Measurements from ENCODE around the gene CAD. TPM values are rescaled to one million over a fixed set of nuclear protein-coding genes. Genes with fewer than 3 reads are reported as not detected.

The CAD gene
- total RNA-seq, 6 donors from 2014 or later: 19.8 to 66.0 (median 33.5) TPM

DNA sequence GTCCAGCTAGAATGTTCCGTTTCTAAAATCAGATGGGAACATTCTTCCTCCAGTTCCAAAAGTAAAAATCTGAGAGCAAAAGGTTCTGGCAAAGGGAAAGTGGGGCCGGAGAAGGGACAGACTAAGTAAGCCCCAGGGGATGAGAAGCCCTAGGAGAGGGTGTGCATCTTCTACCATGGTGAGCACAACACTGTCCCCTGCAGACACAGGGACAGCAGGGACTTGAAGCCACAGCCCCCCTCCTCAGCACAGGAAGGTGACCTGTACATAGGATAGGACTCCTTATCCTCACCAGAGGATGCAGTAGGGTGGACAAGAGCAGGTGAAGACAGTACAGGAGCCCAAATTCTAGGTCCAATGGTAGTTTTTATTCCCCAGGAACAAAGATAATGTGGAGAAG, 17.9 kb upstream of the CAD start:
- 84 to 92% methylated on average over 2 of the region's 2 CpGs for WGBS, 2 donors
- TF ChIP-seq POLR2AphosphoS5 (IDR thresholded peaks at IDR 0.05): no peak
- no peak for TF ChIP-seq POLR2A (IDR thresholded peaks at IDR 0.05)
- no peak for TF ChIP-seq EP300 (IDR thresholded peaks at IDR 0.05)
- TF ChIP-seq CTCF (IDR thresholded peaks at IDR 0.05): no peak
- Histone ChIP-seq H3K9me3 (no peaks in the 10 kb centered on the region), H3K4me1 (no peaks in the 10 kb centered on the region), H3K27ac (no peak overlapping the region), H3K27me3 (no peaks in the 10 kb centered on the region), H3K4me3 (no peak overlapping the region), H3K36me3 (peaks cover 4 to 44% (median 30%) of the 10 kb centered on the region in 4 donors)
- DNase-seq: no peak
- ATAC-seq (ENCODE audit: low FRiP score in 2 of 2): peak in 1 of 2 donors; percentile 28

DNA sequence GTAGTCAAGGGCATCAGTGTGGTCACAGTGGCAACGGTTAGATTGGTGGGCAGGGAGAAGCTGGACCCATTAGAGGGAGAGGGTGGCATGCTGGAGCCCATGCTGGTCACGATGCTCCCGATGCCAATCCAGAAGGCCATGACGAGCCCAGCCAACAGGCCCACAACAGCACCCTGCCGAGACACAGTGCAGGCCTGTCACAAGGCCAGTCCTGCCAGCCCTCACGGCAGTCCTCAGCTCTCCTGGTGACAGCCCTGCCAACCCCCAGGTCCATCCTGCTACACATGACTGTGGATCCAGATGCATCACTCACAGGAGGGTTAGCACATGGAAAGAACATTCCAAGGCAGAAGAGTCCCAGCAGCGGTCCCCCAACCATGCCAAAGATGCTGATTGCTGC, 15.5 kb upstream of the CAD start:
- TF ChIP-seq EP300 (IDR thresholded peaks at IDR 0.05) (no peak), POLR2A (IDR thresholded peaks at IDR 0.05) (no peak), CTCF (IDR thresholded peaks at IDR 0.05) (no peak), POLR2AphosphoS5 (IDR thresholded peaks at IDR 0.05) (no peak)
- DNase-seq (peak in 1 of 2 donors; percentile 42), ATAC-seq (ENCODE audit: low FRiP score in 2 of 2) (no peak)
- no peak overlapping the region for H3K27ac ChIP-seq
- no peaks in the 10 kb centered on the region for H3K4me1 ChIP-seq
- no peaks in the 10 kb centered on the region for H3K9me3 ChIP-seq
- WGBS, 2 donors: 94 to 96% methylated on average over 7 of the region's 7 CpGs
- H3K36me3 ChIP-seq: peaks cover 4 to 67% (median 51%) of the 10 kb centered on the region in 4 donors
- H3K27me3 ChIP-seq: no peaks in the 10 kb centered on the region
- H3K4me3 ChIP-seq: no peak overlapping the region

DNA sequence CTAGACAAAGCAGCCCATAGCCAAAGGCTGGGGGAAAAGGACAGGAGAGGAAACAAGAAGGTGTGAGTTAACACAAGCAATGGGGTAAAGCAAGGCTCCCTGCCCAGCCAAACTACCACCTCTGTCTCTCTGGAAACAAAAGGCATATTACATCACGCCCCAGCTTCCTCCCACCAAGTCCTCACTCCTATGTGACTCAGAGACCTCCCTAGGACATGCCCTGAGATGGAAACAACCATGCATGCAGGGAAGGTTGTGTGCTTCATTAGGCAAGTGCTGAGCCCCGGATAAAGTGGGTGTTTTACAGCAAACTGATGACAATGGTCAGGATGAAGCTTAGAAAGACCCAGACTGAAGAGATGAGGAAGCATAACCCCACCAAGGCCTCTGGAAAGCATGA, 14.3 kb upstream of the CAD start:
- ATAC-seq (ENCODE audit: low FRiP score in 2 of 2): no peak
- H3K4me3 ChIP-seq: no peak overlapping the region
- DNase-seq: no peak
- WGBS, 2 donors: 78 to 89% methylated on average over 2 of the region's 2 CpGs
- no peak for TF ChIP-seq POLR2A (IDR thresholded peaks at IDR 0.05)
- no peak for TF ChIP-seq CTCF (IDR thresholded peaks at IDR 0.05)
- no peak for TF ChIP-seq POLR2AphosphoS5 (IDR thresholded peaks at IDR 0.05)
- no peak for TF ChIP-seq EP300 (IDR thresholded peaks at IDR 0.05)
- H3K9me3 ChIP-seq: no peaks in the 10 kb centered on the region
- no peak overlapping the region for H3K27ac ChIP-seq
- no peaks in the 10 kb centered on the region for H3K4me1 ChIP-seq
- peaks cover 4 to 79% (median 62%) of the 10 kb centered on the region in 4 donors for H3K36me3 ChIP-seq
- no peaks in the 10 kb centered on the region for H3K27me3 ChIP-seq

GRCh38 chr2:27203741-27204140, 13.4 kb upstream of the CAD start:
- Histone ChIP-seq H3K9me3 (no peaks in the 10 kb centered on the region), H3K4me3 (no peak overlapping the region), H3K4me1 (no peaks in the 10 kb centered on the region), H3K36me3 (peaks cover 4 to 88% (median 69%) of the 10 kb centered on the region in 4 donors), H3K27me3 (no peaks in the 10 kb centered on the region), H3K27ac (no peak overlapping the region)
- no peak for DNase-seq
- 92 to 93% methylated on average over 9 of the region's 9 CpGs for WGBS, 2 donors
- no peak for ATAC-seq (ENCODE audit: low FRiP score in 2 of 2)
- TF ChIP-seq EP300 (IDR thresholded peaks at IDR 0.05) (no peak), POLR2AphosphoS5 (IDR thresholded peaks at IDR 0.05) (no peak), POLR2A (IDR thresholded peaks at IDR 0.05) (no peak), CTCF (IDR thresholded peaks at IDR 0.05) (no peak)

- ATAC-seq (ENCODE audit: low FRiP score in 2 of 2): no peak
- Histone ChIP-seq H3K4me1 (no peaks in the 10 kb centered on the region), H3K9me3 (no peaks in the 10 kb centered on the region), H3K36me3 (peaks cover 4 to 89% (median 71%) of the 10 kb centered on the region in 4 donors), H3K27ac (no peak overlapping the region), H3K27me3 (no peaks in the 10 kb centered on the region), H3K4me3 (no peak overlapping the region)
- no peak for DNase-seq
- 90 to 92% methylated on average over 2 to 8 of the region's 8 CpGs for WGBS, 2 donors
- TF ChIP-seq EP300 (IDR thresholded peaks at IDR 0.05) (no peak), POLR2AphosphoS5 (IDR thresholded peaks at IDR 0.05) (no peak), POLR2A (IDR thresholded peaks at IDR 0.05) (no peak), CTCF (IDR thresholded peaks at IDR 0.05) (no peak)
Measured at GRCh38 chr2:27204566-27204965, 12.6 kb upstream of the CAD start.
